OCI-LY1 (cell line): ENCODE results near the gene ETV6.

ENCODE experiments used
- EZH2 ChIP-seq: fragments of 200-600 bp; sonication (generic), shearing (Covaris generic); IDR thresholded peaks from 2 replicates; pipeline ENCODE4 v1.8.0; 2017; ENCODE audit warnings: borderline replicate concordance, mixed run types, mild to moderate bottlenecking, antibody characterized with exemption, low read length, moderate library complexity, mixed read lengths
- TF ChIP-seq, protein P1 (sequence below): fragments of 200-600 bp; sonication (generic), shearing (Covaris generic); IDR thresholded peaks from 2 replicates; pipeline ENCODE4 v1.5.1; 2017; ENCODE audit warnings: mild to moderate bottlenecking, antibody characterized with exemption, low read length, moderate library complexity, mixed read lengths

DNA sequence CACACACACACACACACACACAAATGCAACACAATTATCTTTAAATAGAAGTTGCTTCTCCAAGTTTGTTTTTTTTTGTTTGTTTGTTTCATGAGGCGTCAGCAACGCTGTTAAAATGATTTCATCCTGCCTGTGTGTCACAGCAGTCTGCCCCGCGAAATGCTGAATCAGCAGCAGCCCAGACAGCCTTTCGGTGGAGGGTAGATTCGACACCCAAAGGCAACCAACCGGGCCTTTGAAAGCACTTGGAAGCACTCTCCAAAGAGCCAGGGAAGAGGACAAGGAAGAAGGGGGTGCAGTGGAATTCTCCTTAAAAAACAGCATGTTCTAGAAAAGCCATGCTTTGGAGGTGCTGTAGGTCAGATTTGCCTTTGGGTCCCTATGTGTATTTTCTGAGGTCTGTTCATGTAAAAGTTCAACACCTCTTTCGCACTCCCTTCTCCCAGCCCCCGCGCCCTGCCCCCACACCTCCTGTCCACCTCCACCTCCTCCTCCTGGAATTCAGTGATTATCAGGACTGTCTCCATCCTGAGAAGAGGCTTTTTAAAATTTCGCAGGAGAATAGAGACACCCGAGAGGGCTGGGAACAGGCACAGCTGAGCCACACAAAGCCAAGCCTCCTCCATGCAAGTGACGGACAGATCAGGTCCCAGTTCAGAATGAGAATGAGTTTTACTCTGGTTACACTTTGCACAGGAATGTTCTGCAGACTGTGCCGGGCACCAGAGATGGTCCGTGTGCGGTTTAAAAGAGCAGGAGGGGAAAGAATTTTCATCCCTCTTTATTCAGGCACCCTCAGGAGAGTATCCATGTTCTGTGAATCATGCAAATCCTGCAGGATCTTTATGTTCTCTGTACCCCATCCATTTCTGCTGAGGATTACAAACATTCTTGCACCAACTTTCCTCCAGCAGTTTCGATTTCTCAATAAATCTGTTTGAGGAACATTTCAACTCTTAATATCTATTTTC, 177.9 kb downstream of the ETV6 start:
- TF ChIP-seq, protein P1, sequence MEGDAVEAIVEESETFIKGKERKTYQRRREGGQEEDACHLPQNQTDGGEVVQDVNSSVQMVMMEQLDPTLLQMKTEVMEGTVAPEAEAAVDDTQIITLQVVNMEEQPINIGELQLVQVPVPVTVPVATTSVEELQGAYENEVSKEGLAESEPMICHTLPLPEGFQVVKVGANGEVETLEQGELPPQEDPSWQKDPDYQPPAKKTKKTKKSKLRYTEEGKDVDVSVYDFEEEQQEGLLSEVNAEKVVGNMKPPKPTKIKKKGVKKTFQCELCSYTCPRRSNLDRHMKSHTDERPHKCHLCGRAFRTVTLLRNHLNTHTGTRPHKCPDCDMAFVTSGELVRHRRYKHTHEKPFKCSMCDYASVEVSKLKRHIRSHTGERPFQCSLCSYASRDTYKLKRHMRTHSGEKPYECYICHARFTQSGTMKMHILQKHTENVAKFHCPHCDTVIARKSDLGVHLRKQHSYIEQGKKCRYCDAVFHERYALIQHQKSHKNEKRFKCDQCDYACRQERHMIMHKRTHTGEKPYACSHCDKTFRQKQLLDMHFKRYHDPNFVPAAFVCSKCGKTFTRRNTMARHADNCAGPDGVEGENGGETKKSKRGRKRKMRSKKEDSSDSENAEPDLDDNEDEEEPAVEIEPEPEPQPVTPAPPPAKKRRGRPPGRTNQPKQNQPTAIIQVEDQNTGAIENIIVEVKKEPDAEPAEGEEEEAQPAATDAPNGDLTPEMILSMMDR: no peak
- no peak for TF ChIP-seq EZH2
